NCI-H2196 treated with DMSO at 0.1 percent for 48 hours (cell line): ENCODE measurements around the gene CCDC141.
"Not testable (repeated sequence)": the region's sequence is repeated elsewhere in the genome, so short reads cannot be mapped to it uniquely, and the experiment has no call there.

ENCODE experiments used
- DNase-seq: peaks from one replicate; lab custom pipeline; 2025; ENCODE audit not compliant: unreplicated experiment; lab: John Stamatoyannopoulos, UW

Gene CCDC141

GRCh38 chr2:179049546-179050311, at the start of gene CCDC141:
Gene CCDC141, minus strand, starts transcription at chr2:179050137. Its CDS starts 196 bp downstream, at chr2:179049941.
- DNase-seq, result no peak

DNA sequence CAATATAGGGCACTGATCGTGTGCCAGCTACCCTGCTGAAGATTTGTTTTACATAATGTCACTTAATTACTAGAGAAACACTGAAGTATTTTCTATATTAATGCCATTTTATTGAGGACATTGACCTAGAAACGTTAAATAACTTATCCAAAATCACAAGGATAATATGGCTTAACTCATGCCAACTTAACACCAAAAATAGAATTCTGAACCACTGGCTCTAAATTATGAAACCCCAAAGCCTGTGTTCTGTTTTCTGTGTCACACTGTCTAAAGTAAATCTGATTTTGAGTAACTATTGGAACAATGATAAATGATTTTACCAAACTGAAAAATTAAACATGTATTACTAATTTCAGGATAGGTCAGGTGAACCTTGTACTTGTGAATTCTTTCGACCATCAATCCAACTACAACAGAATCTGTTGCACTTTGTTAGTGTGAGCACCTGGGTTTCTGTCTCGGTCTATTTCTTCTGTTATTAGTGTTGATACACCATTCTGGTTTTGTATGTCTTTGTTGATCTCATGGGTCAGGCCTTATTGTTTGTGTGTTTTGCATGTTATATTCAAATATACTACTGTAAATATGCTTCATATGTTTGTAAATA, 48.2 kb upstream of the CCDC141 start:
- DNase-seq, result no peak

DNA sequence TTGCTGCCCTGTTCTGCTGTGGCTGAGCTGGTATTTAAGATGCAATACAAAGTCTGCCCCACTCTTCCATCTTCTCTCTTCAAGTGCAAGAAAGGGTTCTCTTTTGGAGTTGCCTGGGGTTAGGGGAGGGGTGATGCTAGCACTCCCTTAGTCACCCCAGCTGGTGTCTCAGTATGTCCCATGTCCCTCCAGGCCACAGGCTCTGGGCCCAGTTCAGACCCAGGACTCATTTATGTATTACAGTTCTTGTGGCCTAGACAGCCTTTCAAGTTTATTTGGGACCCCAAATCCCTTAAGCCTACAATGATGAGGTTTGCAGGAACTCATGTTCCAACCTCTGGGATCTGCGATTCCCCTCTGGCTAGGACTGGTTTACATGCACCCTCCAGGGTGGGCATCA, 47.2 kb upstream of the CCDC141 start:
- no peak for DNase-seq

GRCh38 chr2:179096090-179096489, 46.2 kb upstream of the CCDC141 start:
- no peak for DNase-seq

DNA sequence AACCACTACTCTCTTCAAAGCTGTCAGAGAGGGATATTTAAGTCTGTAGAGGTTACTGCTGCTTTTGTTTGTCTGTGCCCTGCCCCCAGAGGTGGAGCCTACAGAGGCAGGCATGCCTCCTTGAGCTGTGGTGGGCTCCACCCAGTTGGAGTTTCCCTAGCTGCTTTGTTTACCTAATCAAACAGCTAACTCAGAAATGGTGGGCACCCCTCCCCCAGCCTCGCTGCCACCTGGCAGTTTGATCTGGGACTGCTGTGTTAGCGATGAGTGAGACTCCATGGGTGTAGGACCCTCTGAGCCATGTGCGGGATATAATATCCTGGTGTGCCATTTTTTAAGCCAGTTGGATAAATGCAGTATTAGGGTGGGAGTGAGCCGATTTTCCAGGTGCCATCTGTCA, 43.0 kb upstream of the CCDC141 start:
- DNase-seq, result not testable (repeated sequence)

- no peak for DNase-seq
Measured at GRCh38 chr2:179082697-179083096, 32.8 kb upstream of the CCDC141 start.

DNA sequence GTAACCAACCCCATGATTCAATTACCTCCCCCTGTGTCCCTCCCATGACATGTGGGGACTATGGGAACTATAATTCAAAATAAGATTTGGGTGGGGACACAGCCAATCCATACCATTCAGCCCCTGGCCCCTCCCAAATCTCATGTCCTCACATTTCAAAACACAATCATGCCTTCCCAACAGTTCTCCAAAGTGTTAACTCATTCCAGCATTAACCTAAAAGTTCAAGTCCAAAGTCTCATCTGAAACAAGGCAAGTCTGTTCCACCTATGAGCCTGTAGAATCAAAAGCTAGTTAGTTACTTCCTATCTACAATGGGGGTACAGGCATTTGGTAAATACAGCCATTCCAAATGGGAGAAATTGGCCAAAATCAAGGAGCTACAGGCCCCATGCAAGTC, 32.0 kb upstream of the CCDC141 start:
- DNase-seq, result no peak

DNA sequence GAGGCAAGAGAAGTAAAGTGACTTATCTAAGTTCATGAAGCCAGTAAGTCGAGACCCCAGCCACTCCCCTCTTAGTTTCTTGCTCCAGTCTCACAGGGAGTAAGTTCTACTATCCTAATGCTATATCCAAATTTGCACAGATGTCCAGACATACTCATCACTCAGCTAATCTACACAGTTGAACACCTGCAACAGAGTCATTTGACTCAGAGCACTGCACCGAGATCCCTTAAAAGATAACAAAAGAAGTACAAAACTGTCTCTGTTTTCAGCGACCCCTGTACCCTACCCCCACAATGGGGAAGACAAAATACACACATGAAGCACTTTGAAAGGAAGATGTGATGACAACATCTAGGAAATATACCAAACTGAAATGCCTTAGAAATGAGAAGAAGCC, 22.6 kb upstream of the CCDC141 start:
- no peak for DNase-seq

DNA sequence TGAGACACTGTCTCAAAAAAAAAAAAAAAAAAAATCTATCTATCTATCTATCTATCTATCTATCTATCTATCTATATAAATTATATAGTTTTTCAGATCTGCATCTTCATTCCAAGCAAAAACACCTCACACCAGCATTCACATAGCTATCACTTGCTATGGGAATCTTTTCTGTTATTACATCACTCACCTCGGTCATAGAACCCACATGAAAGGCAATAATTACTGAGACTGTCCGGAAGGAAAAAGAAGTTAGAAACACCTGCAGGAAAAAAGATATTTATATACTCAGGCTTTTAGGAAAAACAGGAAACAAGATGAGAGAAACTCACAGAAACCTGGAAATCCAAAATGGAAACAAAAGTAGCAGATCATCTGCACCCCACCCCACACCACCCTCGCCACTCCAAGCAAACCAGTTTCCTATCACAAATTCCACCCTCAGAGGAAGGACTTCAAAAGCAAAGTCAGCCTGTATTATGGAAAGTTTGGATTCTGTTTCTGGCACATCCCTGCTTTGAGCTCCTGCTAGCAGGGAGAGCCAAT, 21.9 kb upstream of the CCDC141 start:
- no peak for DNase-seq

DNA sequence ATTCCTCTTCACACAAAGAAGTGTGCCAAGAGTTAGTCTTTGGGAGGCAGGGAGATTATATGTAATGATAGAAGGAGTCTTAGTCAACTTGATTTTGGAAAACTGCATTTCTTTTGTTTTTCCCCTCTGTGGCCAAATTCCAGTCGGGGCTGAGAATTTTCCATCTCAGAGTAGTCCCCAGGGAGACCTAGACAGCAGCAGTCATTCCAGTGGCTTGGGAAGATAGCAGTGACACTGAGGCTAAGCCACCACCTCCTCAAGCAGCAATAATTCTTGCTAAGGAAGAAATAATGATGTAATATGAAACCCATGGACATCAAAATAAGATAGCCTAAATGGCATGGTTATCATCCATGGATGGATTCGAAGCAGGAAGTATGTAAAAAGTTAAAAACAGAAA, 21.0 kb upstream of the CCDC141 start:
- DNase-seq, result no peak

DNA sequence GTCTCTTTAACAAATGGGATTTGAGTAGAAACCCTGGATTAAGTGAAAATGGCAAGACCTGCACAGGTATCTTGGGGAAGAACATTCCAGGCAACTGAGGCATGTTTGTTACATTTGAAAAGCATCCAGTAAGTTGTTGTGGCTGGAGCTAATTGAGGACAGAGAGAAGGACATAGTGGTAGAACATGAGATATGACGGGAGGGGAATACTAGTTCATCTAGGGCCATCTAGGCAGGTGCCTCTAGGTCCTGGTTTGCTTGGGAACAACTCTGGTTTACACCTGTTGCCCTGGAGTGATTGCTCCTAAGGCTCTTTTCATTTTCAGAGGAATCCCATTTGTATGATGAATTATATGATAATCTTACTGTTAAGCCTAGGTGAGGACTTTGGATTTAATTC, 19.7 kb upstream of the CCDC141 start:
- DNase-seq, result no peak

GRCh38 chr2:179068991-179069643, 19.2 kb upstream of the CCDC141 start:
- DNase-seq, result no peak

- DNase-seq, result no peak
Measured at GRCh38 chr2:179059026-179059700, 9.2 kb upstream of the CCDC141 start.

- DNase-seq, result no peak
Measured at GRCh38 chr2:179057737-179058136, 7.8 kb upstream of the CCDC141 start.

DNA sequence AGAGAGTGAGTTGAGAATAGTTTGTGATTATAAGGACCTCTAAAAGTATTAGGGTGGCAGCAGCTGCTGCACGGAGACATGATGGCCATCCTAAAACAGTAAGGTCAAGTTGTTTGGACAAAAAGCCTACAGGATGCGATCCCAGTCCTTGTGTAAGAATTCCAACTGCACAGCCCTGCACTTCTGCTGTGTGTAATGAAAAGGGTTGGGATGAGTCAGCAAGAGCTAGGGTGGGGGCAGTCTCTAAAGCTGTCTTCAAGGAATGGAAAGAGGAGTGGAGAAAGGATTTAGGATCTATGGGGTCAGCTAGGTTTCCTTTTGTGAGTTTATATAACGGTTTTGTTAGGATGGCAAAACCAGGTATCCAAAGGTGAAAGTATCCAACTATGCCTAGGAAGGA, 3.6 kb upstream of the CCDC141 start:
- not testable (repeated sequence) for DNase-seq

DNA sequence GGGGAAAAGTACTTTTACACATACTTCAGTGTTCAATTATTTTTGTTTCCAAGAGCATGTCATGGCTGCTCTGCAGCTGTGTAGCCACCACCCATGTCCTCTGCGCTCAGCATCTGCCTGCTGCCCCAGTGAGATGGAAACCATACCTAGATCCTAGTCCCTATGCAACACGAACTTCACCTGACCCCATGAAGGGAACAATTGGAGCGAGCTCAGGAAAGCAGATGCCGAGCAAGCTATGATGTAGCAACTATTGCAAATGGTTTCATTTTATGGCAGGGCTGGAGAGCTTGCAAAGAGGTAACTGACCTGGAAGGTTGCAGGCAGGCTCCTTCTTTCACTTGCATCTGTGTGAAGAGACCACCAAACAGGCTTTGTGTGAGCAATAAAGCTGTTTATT, 1.3 kb upstream of the CCDC141 start:
- no peak for DNase-seq

DNA sequence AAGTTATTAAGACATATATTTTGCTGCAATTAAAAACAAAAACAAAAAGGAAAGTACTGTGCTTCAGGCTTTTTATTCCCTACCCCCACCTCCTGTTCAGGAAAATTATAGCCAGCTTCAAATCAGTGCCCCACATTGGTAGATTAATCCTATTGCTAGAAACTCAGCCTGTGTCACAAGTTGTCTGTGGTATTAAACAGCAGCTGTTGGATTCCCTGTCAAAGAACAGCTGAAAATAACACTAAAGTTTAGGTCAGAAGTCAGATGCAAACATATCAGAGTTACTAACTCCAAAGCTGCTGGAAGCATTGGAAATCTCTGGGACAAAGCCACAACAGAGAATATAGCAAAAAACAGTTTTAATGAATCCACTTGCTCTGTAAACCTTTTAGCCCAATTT, 818 bp upstream of the CCDC141 start:
- no peak for DNase-seq

DNA sequence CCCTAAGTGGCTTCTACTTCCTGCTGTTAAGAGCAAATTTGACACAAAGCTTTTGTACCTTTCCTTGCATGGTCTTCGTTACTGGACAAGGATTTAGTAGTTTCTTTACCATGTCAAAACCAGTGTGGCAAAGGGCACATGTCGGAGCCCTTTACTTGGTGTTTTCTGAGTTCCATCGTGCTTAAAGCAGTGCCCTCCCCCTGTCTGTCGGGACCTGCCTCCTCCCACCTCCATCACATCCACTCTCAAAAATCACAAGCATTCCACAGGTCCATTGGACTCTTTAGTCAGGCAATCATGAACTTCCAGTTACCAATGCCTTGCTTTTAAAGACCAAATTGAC, 763 bp downstream of the CCDC141 start:
- DNase-seq, result no peak

- no peak for DNase-seq
Measured at GRCh38 chr2:179048099-179048498, 1.8 kb downstream of the CCDC141 start.

GRCh38 chr2:179045602-179046001, 4.3 kb downstream of the CCDC141 start:
- not testable (repeated sequence) for DNase-seq

DNA sequence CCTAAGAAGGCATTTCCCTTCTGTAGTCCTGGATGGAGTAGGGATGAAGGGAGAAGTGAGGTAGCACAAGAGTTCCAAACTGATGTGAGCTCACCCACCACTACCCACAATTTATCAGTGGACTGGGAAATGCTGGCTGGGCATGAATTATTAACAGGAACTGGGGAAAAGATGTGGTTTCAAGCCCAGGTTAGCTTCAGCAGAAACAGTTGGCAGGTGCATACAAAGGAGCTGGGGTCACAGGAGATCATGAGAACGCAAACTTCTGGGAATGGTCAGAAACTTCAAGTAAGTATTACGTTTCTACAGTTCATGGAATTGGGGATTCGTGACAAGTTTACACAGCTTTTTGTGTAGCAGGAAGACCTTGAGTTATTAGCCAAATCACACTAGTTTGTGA, 5.4 kb downstream of the CCDC141 start:
- DNase-seq, result no peak

- DNase-seq, result no peak
Measured at GRCh38 chr2:179037807-179038206, 12.1 kb downstream of the CCDC141 start.
